SK-N-SH treated with all-trans-retinoic acid at 6 μM for 48 hours (cell line): ENCODE results near the gene COL9A3.

Experiments
- CSRNP3 ChIP-seq: fragments of 250-450 bp; sonication (Bioruptor Pico); IDR thresholded peaks from 2 replicates; pipeline ENCODE4 v1.5.1; 2021; ENCODE audit warnings: mild to moderate bottlenecking, moderate library complexity
- GLIS3 ChIP-seq: fragments of 250-450 bp; sonication (Bioruptor Pico); IDR thresholded peaks from 2 replicates; pipeline ENCODE4 v1.5.0; 2020; ENCODE audit warnings: mild to moderate bottlenecking, moderate library complexity
- ISL1 ChIP-seq: fragments of 250-450 bp; sonication (Bioruptor Pico); IDR thresholded peaks from 2 replicates; pipeline ENCODE4 v2.1.2; 2022; ENCODE audit warnings: mild to moderate bottlenecking, moderate library complexity
- PATZ1 ChIP-seq: fragments of 250-450 bp; sonication (Bioruptor Pico); IDR thresholded peaks from 2 replicates; pipeline ENCODE4 v1.8.0; 2020; ENCODE audit warnings: mild to moderate bottlenecking, moderate library complexity, borderline replicate concordance
- PPARA ChIP-seq: fragments of 250-450 bp; sonication (Bioruptor Pico); IDR thresholded peaks from 2 replicates; pipeline ENCODE4 v1.5.0; 2020; ENCODE audit warnings: mild to moderate bottlenecking, borderline replicate concordance
- ZFP30 ChIP-seq: fragments of 450-650 bp; formaldehyde crosslinking; IDR thresholded peaks from 2 replicates; pipeline ENCODE4 v1.5.0; 2022; ENCODE audit warnings: mild to moderate bottlenecking, moderate library complexity
- ZNF8 ChIP-seq: fragments of 450-650 bp; formaldehyde crosslinking; IDR thresholded peaks from 2 replicates; pipeline ENCODE4 v1.5.0; 2020; ENCODE audit warnings: mild to moderate bottlenecking, moderate library complexity

GRCh38 chr20:62849431-62849830 lies 32.6 kb downstream of the COL9A3 start:
- no peak for TF ChIP-seq ZNF8
- TF ChIP-seq ZFP30 = no peak
- no peak for TF ChIP-seq ISL1 (CRISPR knock-in tag)
- TF ChIP-seq CSRNP3 (CRISPR knock-in tag) = no peak
- no peak for TF ChIP-seq PPARA
- TF ChIP-seq GLIS3 = no peak
- no peak for TF ChIP-seq PATZ1 (CRISPR knock-in tag)
